Measurements from ENCODE around the gene UGT1A6.

The UGT1A6 gene

GRCh38 chr2:233791151-233791882 is 98.6 kb downstream of the UGT1A6 start:
- H3K4me3 ChIP-seq (ENCODE audit: low read depth, low read length) = no peak overlapping the region
- no peak for TF ChIP-seq CTCF (IDR thresholded peaks at IDR 0.05)
- H3K27ac ChIP-seq = no peak overlapping the region
- H3K9ac ChIP-seq = no peak overlapping the region
- H3K27me3 ChIP-seq (ENCODE audit: control insufficient read depth, insufficient read depth, low read length) = no peaks in the 10 kb centered on the region
- no peaks in the 10 kb centered on the region for H3K36me3 ChIP-seq (ENCODE audit: control insufficient read depth, insufficient read depth, low read length)
- no peaks in the 10 kb centered on the region for H3K4me1 ChIP-seq
- no peak overlapping the region for H3K4me2 ChIP-seq (ENCODE audit: low read length)
- H3K9me3 ChIP-seq (ENCODE audit: control insufficient read depth, low read length) = no peaks in the 10 kb centered on the region
- H2AFZ ChIP-seq = no peak overlapping the region
- H3K79me2 ChIP-seq = no peaks in the 10 kb centered on the region

- Histone ChIP-seq H3K4me3 (ENCODE audit: low read depth, low read length) (no peak overlapping the region), H3K9me3 (ENCODE audit: control insufficient read depth, low read length) (no peaks in the 10 kb centered on the region), H3K9ac (no peak overlapping the region), H3K27ac (no peak overlapping the region), H3K4me1 (no peaks in the 10 kb centered on the region), H2AFZ (no peak overlapping the region), H3K36me3 (ENCODE audit: control insufficient read depth, insufficient read depth, low read length) (no peaks in the 10 kb centered on the region), H3K79me2 (no peaks in the 10 kb centered on the region), H3K27me3 (ENCODE audit: control insufficient read depth, insufficient read depth, low read length) (no peaks in the 10 kb centered on the region), H3K4me2 (ENCODE audit: low read length) (no peak overlapping the region)
- no peak for TF ChIP-seq CTCF (IDR thresholded peaks at IDR 0.05)
Measured at GRCh38 chr2:233791883-233792329, 99.2 kb downstream of the UGT1A6 start.

GRCh38 chr2:233792720-233793119 is 100.0 kb downstream of the UGT1A6 start:
- Histone ChIP-seq H3K9ac (no peak overlapping the region), H3K79me2 (no peaks in the 10 kb centered on the region), H3K4me2 (ENCODE audit: low read length) (no peak overlapping the region), H3K4me3 (ENCODE audit: low read depth, low read length) (no peak overlapping the region), H3K36me3 (ENCODE audit: control insufficient read depth, insufficient read depth, low read length) (no peaks in the 10 kb centered on the region), H2AFZ (no peak overlapping the region), H3K27me3 (ENCODE audit: control insufficient read depth, insufficient read depth, low read length) (no peaks in the 10 kb centered on the region), H3K9me3 (ENCODE audit: control insufficient read depth, low read length) (no peaks in the 10 kb centered on the region), H3K27ac (no peak overlapping the region), H3K4me1 (no peaks in the 10 kb centered on the region)
- TF ChIP-seq CTCF (IDR thresholded peaks at IDR 0.05) = no peak

- Histone ChIP-seq H3K79me2 (no peaks in the 10 kb centered on the region), H3K9ac (no peak overlapping the region)
- no peak for TF ChIP-seq CTCF (IDR thresholded peaks at IDR 0.05)
Measured at GRCh38 chr2:233793465-233794127, 100.9 kb downstream of the UGT1A6 start.

More at GRCh38 chr2:233793465-233794127, 100.9 kb downstream of the UGT1A6 start:
- H2AFZ ChIP-seq = no peak overlapping the region
- H3K27ac ChIP-seq = no peak overlapping the region
- H3K9me3 ChIP-seq (ENCODE audit: control insufficient read depth, low read length) = no peaks in the 10 kb centered on the region
- no peak overlapping the region for H3K4me2 ChIP-seq (ENCODE audit: low read length)
- H3K4me3 ChIP-seq (ENCODE audit: low read depth, low read length) = no peak overlapping the region
- H3K27me3 ChIP-seq (ENCODE audit: control insufficient read depth, insufficient read depth, low read length) = no peaks in the 10 kb centered on the region
- H3K4me1 ChIP-seq = no peaks in the 10 kb centered on the region
- H3K36me3 ChIP-seq (ENCODE audit: control insufficient read depth, insufficient read depth, low read length) = no peaks in the 10 kb centered on the region
